ENCODE measurements around the gene TCEAL8. TPM values are rescaled to one million over a fixed set of nuclear protein-coding genes. Genes with fewer than 3 reads are reported as not detected.
"Not testable (repeated sequence)": the region's sequence is repeated elsewhere in the genome, so short reads cannot be mapped to it uniquely, and the experiment has no call there.

TCEAL8 gene
- total RNA-seq, 1 experiment from 2014 or later, result 74.6 TPM

DNA sequence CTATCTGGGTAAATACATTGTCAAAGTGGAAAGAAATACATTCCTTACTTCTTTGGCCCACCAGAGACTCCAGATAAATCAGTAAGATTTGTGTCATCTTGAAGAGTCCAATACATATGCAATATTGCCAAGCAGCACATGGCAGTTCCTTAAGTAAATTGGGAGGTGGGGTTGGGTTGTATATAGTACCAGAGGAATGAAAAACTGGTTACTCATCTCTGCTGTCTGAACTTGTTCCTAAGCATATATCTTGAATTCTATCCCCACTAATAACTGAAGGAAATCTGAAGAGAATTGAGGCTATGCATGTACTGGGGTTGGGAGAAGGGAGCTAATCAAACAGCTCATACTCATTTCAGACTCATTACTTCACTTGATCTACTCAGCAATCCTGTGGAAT lies 14.8 kb downstream of the TCEAL8 start:
- Mint-ChIP-seq H3K27me3 (ENCODE audit: low read depth) (peaks cover 4% of the 10 kb centered on the region; the same call in 1 of the 2 replicates), H3K4me3 (no peak overlapping the region), H3K36me3 (no peaks in the 10 kb centered on the region), H3K4me1 (peaks cover 17% of the 10 kb centered on the region), H3K27ac (no peak overlapping the region), H3K9me3 (no peaks in the 10 kb centered on the region)
- no peak for DNase-seq (ENCODE audit: low spot score)
- ChIA-PET POLR2A (no interaction called here), CTCF (no interaction called here)
- TF ChIP-seq, protein P1, sequence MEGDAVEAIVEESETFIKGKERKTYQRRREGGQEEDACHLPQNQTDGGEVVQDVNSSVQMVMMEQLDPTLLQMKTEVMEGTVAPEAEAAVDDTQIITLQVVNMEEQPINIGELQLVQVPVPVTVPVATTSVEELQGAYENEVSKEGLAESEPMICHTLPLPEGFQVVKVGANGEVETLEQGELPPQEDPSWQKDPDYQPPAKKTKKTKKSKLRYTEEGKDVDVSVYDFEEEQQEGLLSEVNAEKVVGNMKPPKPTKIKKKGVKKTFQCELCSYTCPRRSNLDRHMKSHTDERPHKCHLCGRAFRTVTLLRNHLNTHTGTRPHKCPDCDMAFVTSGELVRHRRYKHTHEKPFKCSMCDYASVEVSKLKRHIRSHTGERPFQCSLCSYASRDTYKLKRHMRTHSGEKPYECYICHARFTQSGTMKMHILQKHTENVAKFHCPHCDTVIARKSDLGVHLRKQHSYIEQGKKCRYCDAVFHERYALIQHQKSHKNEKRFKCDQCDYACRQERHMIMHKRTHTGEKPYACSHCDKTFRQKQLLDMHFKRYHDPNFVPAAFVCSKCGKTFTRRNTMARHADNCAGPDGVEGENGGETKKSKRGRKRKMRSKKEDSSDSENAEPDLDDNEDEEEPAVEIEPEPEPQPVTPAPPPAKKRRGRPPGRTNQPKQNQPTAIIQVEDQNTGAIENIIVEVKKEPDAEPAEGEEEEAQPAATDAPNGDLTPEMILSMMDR (IDR thresholded peaks at IDR 0.05), result no peak
- ATAC-seq, result no peak

DNA sequence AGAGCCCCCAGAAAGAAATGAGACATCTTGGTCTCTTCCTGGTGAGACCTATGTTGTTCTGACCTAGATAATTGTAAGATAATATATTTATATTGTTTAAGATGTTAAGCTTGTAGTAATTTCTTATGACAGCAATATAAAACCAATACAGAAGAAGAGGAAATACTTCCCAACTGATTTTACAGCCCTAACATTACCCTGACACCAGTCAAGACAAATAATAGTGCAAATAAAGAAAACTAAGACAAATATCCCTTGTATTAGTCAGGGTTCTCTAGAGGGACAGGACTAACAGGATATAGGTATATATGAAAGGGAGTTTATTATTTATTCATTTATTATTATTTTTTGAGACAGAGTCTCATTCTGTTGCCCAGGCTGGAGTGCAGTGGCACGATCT lies 18.7 kb downstream of the TCEAL8 start:
- no peak for ATAC-seq
- H3K9me3 Mint-ChIP-seq, result no peaks in the 10 kb centered on the region
- ChIA-PET POLR2A (no interaction called here), CTCF (no interaction called here)
- H3K36me3 Mint-ChIP-seq, result no peaks in the 10 kb centered on the region
- TF ChIP-seq SMAD4 (CRISPR knock-in tag; IDR thresholded peaks at IDR 0.05), result no peak
- TF ChIP-seq, protein P2, sequence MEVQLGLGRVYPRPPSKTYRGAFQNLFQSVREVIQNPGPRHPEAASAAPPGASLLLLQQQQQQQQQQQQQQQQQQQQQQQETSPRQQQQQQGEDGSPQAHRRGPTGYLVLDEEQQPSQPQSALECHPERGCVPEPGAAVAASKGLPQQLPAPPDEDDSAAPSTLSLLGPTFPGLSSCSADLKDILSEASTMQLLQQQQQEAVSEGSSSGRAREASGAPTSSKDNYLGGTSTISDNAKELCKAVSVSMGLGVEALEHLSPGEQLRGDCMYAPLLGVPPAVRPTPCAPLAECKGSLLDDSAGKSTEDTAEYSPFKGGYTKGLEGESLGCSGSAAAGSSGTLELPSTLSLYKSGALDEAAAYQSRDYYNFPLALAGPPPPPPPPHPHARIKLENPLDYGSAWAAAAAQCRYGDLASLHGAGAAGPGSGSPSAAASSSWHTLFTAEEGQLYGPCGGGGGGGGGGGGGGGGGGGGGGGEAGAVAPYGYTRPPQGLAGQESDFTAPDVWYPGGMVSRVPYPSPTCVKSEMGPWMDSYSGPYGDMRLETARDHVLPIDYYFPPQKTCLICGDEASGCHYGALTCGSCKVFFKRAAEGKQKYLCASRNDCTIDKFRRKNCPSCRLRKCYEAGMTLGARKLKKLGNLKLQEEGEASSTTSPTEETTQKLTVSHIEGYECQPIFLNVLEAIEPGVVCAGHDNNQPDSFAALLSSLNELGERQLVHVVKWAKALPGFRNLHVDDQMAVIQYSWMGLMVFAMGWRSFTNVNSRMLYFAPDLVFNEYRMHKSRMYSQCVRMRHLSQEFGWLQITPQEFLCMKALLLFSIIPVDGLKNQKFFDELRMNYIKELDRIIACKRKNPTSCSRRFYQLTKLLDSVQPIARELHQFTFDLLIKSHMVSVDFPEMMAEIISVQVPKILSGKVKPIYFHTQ (CRISPR knock-in tag; IDR thresholded peaks at IDR 0.05), result no peak
- TF ChIP-seq, protein P3, sequence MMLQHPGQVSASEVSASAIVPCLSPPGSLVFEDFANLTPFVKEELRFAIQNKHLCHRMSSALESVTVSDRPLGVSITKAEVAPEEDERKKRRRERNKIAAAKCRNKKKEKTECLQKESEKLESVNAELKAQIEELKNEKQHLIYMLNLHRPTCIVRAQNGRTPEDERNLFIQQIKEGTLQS (CRISPR knock-in tag; conservative IDR thresholded peaks at IDR 0.05), result no peak
- no peak for TF ChIP-seq NFATC4 (CRISPR knock-in tag; IDR thresholded peaks at IDR 0.05)
- no peak for TF ChIP-seq CBFB (CRISPR knock-in tag; IDR thresholded peaks at IDR 0.05; ENCODE audit: low read depth)
- TF ChIP-seq, protein P4, sequence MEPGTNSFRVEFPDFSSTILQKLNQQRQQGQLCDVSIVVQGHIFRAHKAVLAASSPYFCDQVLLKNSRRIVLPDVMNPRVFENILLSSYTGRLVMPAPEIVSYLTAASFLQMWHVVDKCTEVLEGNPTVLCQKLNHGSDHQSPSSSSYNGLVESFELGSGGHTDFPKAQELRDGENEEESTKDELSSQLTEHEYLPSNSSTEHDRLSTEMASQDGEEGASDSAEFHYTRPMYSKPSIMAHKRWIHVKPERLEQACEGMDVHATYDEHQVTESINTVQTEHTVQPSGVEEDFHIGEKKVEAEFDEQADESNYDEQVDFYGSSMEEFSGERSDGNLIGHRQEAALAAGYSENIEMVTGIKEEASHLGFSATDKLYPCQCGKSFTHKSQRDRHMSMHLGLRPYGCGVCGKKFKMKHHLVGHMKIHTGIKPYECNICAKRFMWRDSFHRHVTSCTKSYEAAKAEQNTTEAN (CRISPR knock-in tag; IDR thresholded peaks at IDR 0.05), result no peak
- TF ChIP-seq KAT7 (CRISPR knock-in tag; IDR thresholded peaks at IDR 0.05; ENCODE audit: borderline replicate concordance), result no peak
- no peak for TF ChIP-seq ELF4 (CRISPR knock-in tag; IDR thresholded peaks at IDR 0.05; ENCODE audit: low read depth)
- no peak for TF ChIP-seq FOXK1 (CRISPR knock-in tag; IDR thresholded peaks at IDR 0.05)
- no peak for TF ChIP-seq ZNF671 (CRISPR knock-in tag; IDR thresholded peaks at IDR 0.05)
- TF ChIP-seq, protein P5, sequence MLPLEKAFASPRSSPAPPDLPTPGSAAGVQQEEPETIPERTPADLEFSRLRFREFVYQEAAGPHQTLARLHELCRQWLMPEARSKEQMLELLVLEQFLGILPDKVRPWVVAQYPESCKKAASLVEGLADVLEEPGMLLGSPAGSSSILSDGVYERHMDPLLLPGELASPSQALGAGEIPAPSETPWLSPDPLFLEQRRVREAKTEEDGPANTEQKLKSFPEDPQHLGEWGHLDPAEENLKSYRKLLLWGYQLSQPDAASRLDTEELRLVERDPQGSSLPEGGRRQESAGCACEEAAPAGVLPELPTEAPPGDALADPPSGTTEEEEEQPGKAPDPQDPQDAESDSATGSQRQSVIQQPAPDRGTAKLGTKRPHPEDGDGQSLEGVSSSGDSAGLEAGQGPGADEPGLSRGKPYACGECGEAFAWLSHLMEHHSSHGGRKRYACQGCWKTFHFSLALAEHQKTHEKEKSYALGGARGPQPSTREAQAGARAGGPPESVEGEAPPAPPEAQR (CRISPR knock-in tag; IDR thresholded peaks at IDR 0.05), result no peak
- TF ChIP-seq, protein P6, sequence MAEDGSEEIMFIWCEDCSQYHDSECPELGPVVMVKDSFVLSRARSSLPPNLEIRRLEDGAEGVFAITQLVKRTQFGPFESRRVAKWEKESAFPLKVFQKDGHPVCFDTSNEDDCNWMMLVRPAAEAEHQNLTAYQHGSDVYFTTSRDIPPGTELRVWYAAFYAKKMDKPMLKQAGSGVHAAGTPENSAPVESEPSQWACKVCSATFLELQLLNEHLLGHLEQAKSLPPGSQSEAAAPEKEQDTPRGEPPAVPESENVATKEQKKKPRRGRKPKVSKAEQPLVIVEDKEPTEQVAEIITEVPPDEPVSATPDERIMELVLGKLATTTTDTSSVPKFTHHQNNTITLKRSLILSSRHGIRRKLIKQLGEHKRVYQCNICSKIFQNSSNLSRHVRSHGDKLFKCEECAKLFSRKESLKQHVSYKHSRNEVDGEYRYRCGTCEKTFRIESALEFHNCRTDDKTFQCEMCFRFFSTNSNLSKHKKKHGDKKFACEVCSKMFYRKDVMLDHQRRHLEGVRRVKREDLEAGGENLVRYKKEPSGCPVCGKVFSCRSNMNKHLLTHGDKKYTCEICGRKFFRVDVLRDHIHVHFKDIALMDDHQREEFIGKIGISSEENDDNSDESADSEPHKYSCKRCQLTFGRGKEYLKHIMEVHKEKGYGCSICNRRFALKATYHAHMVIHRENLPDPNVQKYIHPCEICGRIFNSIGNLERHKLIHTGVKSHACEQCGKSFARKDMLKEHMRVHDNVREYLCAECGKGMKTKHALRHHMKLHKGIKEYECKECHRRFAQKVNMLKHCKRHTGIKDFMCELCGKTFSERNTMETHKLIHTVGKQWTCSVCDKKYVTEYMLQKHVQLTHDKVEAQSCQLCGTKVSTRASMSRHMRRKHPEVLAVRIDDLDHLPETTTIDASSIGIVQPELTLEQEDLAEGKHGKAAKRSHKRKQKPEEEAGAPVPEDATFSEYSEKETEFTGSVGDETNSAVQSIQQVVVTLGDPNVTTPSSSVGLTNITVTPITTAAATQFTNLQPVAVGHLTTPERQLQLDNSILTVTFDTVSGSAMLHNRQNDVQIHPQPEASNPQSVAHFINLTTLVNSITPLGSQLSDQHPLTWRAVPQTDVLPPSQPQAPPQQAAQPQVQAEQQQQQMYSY (CRISPR knock-in tag; IDR thresholded peaks at IDR 0.05), result no peak
- no peak for TF ChIP-seq NR3C1 (CRISPR knock-in tag; conservative IDR thresholded peaks at IDR 0.05; ENCODE audit: low read depth)
- TF ChIP-seq, protein P7, sequence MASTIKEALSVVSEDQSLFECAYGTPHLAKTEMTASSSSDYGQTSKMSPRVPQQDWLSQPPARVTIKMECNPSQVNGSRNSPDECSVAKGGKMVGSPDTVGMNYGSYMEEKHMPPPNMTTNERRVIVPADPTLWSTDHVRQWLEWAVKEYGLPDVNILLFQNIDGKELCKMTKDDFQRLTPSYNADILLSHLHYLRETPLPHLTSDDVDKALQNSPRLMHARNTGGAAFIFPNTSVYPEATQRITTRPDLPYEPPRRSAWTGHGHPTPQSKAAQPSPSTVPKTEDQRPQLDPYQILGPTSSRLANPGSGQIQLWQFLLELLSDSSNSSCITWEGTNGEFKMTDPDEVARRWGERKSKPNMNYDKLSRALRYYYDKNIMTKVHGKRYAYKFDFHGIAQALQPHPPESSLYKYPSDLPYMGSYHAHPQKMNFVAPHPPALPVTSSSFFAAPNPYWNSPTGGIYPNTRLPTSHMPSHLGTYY (CRISPR knock-in tag; IDR thresholded peaks at IDR 0.05), result no peak
- no peak for TF ChIP-seq JAZF1 (CRISPR knock-in tag; IDR thresholded peaks at IDR 0.05)
- peaks cover 7% of the 10 kb centered on the region; the same call in 1 of the 2 replicates for H3K27me3 Mint-ChIP-seq (ENCODE audit: low read depth)
- H3K4me3 Mint-ChIP-seq, result no peak overlapping the region
- peaks cover 8% of the 10 kb centered on the region for H3K4me1 Mint-ChIP-seq
- DNase-seq (ENCODE audit: low spot score), result no peak
- no peak overlapping the region for H3K27ac Mint-ChIP-seq

DNA sequence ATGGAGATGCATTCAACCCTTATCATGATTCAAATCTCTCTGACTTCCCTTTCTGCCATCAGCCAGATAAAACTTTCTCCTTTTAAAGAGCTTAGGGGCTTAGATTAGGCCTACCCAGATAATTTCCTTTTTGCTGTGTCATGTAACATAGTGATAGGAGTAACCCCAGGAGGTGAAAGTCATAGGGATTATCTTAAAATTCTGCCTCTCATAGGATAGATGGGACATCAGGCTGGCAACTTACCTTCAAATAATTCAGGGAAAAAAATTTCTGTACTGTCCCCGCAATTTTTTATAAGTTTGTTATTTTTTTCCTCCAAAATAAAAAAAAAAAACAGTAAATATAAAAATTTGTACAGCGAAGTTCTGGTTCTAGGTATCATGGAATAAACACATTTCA lies 19.3 kb downstream of the TCEAL8 start:
- POLR2A ChIA-PET; H3K27ac Mint-ChIP-seq; CTCF ChIA-PET; H3K9me3 Mint-ChIP-seq; H3K4me3 Mint-ChIP-seq; H3K4me1 Mint-ChIP-seq; H3K36me3 Mint-ChIP-seq; ATAC-seq; DNase-seq (ENCODE audit: low spot score): not testable (repeated sequence)
- peaks cover 10% of the 10 kb centered on the region; the same call in 1 of the 2 replicates for H3K27me3 Mint-ChIP-seq (ENCODE audit: low read depth)
